Spleen (tissue), 11 donors: ENCODE data around the gene OR2C3. TPM values are rescaled to one million over a fixed set of nuclear protein-coding genes. Genes with fewer than 3 reads are reported as not detected.
"Not testable (repeated sequence)": the region's sequence is repeated elsewhere in the genome, so short reads cannot be mapped to it uniquely, and the experiment has no call there.

ENCODE experiments used
- DNase-seq: peaks from one replicate; pipeline ENCODE4 v3.0.0-alpha.2; 2020
- H3K27ac ChIP-seq, 8 donors: fragments of 200-600 bp; sonication (generic) in 7 of 8; 1 replicate in 4 of 8; 2 replicates in 4 of 8; pipeline versions ENCODE4 v1.5.0 to v1.8.0; 2016 to 2021; ENCODE audit warnings: inconsistent platforms in 4 of 8, mild to moderate bottlenecking in 4 of 8, moderate library complexity in 1 of 8
- H3K27me3 ChIP-seq, 7 donors: fragments of 200-600 bp; sonication (generic) in 6 of 7; replicated peaks in 1 of 7; 1 replicate in 4 of 7; 2 replicates in 3 of 7; pipeline versions ENCODE4 v1.5.0 to v1.8.0; 2016 to 2021; ENCODE audit warnings: inconsistent platforms in 3 of 7, mild to moderate bottlenecking in 1 of 7
- H3K36me3 ChIP-seq, 6 donors: fragments of 200-600 bp; sonication (generic) in 5 of 6; 1 replicate in 4 of 6; 2 replicates in 2 of 6; pipeline versions ENCODE4 v1.5.0 to v1.8.0; 2016 to 2021; ENCODE audit warnings: inconsistent platforms in 2 of 6
- H3K4me1 ChIP-seq, 6 donors: fragments of 200-600 bp; sonication (generic) in 5 of 6; 1 replicate in 3 of 6; 2 replicates in 3 of 6; pipeline versions ENCODE4 v1.5.0 to v1.8.0; 2016 to 2021; ENCODE audit warnings: inconsistent platforms in 3 of 6
- H3K4me3 ChIP-seq, 8 donors: fragments of 200-600 bp; sonication (generic) in 7 of 8; 1 replicate in 4 of 8; 2 replicates in 4 of 8; pipeline versions ENCODE4 v1.5.0 to v1.8.0; 2016 to 2021; ENCODE audit warnings: inconsistent platforms in 4 of 8, mild to moderate bottlenecking in 4 of 8, moderate library complexity in 2 of 8
- H3K9me3 ChIP-seq, 8 donors: fragments of 200-600 bp; sonication (generic) in 7 of 8; 1 replicate in 4 of 8; 2 replicates in 4 of 8; pipeline versions ENCODE4 v1.5.0 to v1.8.0; 2016 to 2021; ENCODE audit warnings: inconsistent platforms in 4 of 8
- CTCF ChIP-seq, 11 experiments: fragments of 200-600 bp in 7 of 11; fragments of 450-650 bp in 4 of 11; sonication (generic) in 4 of 11; IDR thresholded peaks in 8 of 11; conservative IDR thresholded peaks in 3 of 11; 1 replicate in 7 of 11; 2 replicates in 4 of 11; pipeline versions ENCODE4 v1.4.0 to v1.8.0; 2016 to 2021; ENCODE audit warnings: antibody characterized with exemption in 11 of 11, inconsistent platforms in 4 of 11, mild to moderate bottlenecking in 1 of 11
- POLR2A ChIP-seq, 3 donors: fragments of 450-650 bp; IDR thresholded peaks; one replicate each; pipeline ENCODE4 v1.5.1; 2017; ENCODE audit warnings: antibody characterized with exemption in 3 of 3, mild to moderate bottlenecking in 1 of 3
- POLR2AphosphoS5 ChIP-seq, 3 donors: sonication (generic); formaldehyde crosslinking; IDR thresholded peaks; one replicate each; pipeline ENCODE4 v1.5.1; 2017; ENCODE audit warnings: antibody characterized with exemption in 3 of 3
- WGBS, 5 donors: extraction: QIAGEN DNeasy Blood & Tissue Kit in 3 of 5; methylation state at CpG; one replicate each; pipeline versions ENCODE4 v1.1.5 to v1.1.7; 2013 to 2018; 5-methylcytosine and 5-hydroxymethylcytosine counted together
- intact Hi-C: fragments of 100-400 bp; cut with DNase I; formaldehyde crosslinking; loops from one replicate; pipeline ENCODE4 v1.15.0; 2023; ENCODE audit warnings: low total_unique reads
- polyA plus RNA-seq, 3 donors: library from polyadenylated mRNA; stranded (reverse); fragments of 200-250 nt; gene quantifications; one replicate each; pipeline ENCODE4 v1.2.1, GENCODE V29; 2013
- total RNA-seq, 7 donors: library from RNA; depleted of rRNA in 3 of 7; stranded (reverse); fragments of >200 nt in 3 of 7; fragmentation: NEBNext Ultra II Directional in 4 of 7; extraction: Animal tissue kit (Norgen Biotek cat#: 25700) in 4 of 7; gene quantifications; one replicate each; pipeline versions ENCODE4 v1.1.0 to v1.2.1, GENCODE V29; 2016 to 2021
- donor health status: healthy with polysubstance abuse.
- donor health status: DM: no; HTN: no; CAD: no; lungs with moderate emphysema.
- donor health status: DM: no; HTN: no; CAD: no.
- donor health status: Bipolar disorder and iron deficiency.
- donor health status: healthy.
- donor health status: DM: no; HTN: no; CAD: no.
- donor health status: DM: yes; HTN: yes; CAD: no.

The OR2C3 gene
- total and polyA plus RNA-seq, 10 donors: under 0.01 to 0.26 (median 0.06) TPM; not detected in 5

GRCh38 chr1:247528812-247529474 lies 7.3 kb downstream of the OR2C3 start:
- Histone ChIP-seq H3K36me3 (no peaks in the 10 kb centered on the region), H3K27me3 (peaks cover 0 to 28% (median 5%) of the 10 kb centered on the region in 7 donors), H3K4me3 (no peak overlapping the region), H3K4me1 (no peaks in the 10 kb centered on the region), H3K9me3 (peaks cover 0 to 3% (median 0%) of the 10 kb centered on the region in 8 donors), H3K27ac (no peak overlapping the region)
- intact Hi-C loops: no loop called here
- TF ChIP-seq POLR2AphosphoS5 (IDR thresholded peaks at IDR 0.05): no peak
- no peak for TF ChIP-seq POLR2A (IDR thresholded peaks at IDR 0.05)
- TF ChIP-seq CTCF (IDR thresholded peaks at IDR 0.05 in 8 of 11, conservative IDR thresholded peaks at IDR 0.05 in 3 of 11): no peak
- no peak for DNase-seq
- 48 to 91% (median 87%) methylated on average over 2 of the region's 2 CpGs for WGBS, 5 donors

- peaks cover 0 to 11% (median 0%) of the 10 kb centered on the region in 8 donors for H3K9me3 ChIP-seq
- H3K27ac ChIP-seq, DNase-seq, H3K36me3 ChIP-seq, H3K4me1 ChIP-seq, H3K4me3 ChIP-seq, intact Hi-C loops: not testable (repeated sequence)
- H3K27me3 ChIP-seq: peaks cover 0 to 21% (median 0%) of the 10 kb centered on the region in 7 donors
- WGBS, 5 donors: 91 to 96% (median 93%) methylated on average over 12 to 27 of the region's 30 CpGs
These were observed 14.4 kb downstream of the OR2C3 start for GRCh38 chr1:247521886-247522285.

GRCh38 chr1:247518613-247518891 lies 17.7 kb downstream of the OR2C3 start:
- 80 to 93% (median 87%) methylated on average over 19 of the region's 19 CpGs for WGBS, 5 donors
- Histone ChIP-seq H3K4me3 (peak overlapping the region in 1 of 8 donors; percentile 53), H3K27me3 (peaks cover 0 to 14% (median 0%) of the 10 kb centered on the region in 7 donors), H3K36me3 (no peaks in the 10 kb centered on the region), H3K27ac (no peak overlapping the region), H3K4me1 (no peaks in the 10 kb centered on the region), H3K9me3 (peaks cover 0 to 11% (median 0%) of the 10 kb centered on the region in 8 donors)
- intact Hi-C loops: no loop called here
- TF ChIP-seq POLR2A (IDR thresholded peaks at IDR 0.05) (no peak), POLR2AphosphoS5 (IDR thresholded peaks at IDR 0.05) (no peak)
- no peak for DNase-seq

GRCh38 chr1:247517795-247518612 lies 18.2 kb downstream of the OR2C3 start:
- 55 to 87% (median 65%) methylated on average over 58 to 72 of the region's 72 CpGs for WGBS, 5 donors
- intact Hi-C loops: no loop called here
- Histone ChIP-seq H3K27ac (peak overlapping the region in 1 of 8 donors; percentile 28), H3K4me3 (peak overlapping the region in 5 of 8 donors; percentile 4 to 53 (median 11)), H3K4me1 (no peaks in the 10 kb centered on the region), H3K27me3 (peaks cover 0 to 16% (median 0%) of the 10 kb centered on the region in 7 donors), H3K9me3 (peaks cover 0 to 11% (median 0%) of the 10 kb centered on the region in 8 donors), H3K36me3 (no peaks in the 10 kb centered on the region)
- DNase-seq: no peak
- no peak for TF ChIP-seq CTCF (IDR thresholded peaks at IDR 0.05 in 8 of 11, conservative IDR thresholded peaks at IDR 0.05 in 3 of 11)
- TF ChIP-seq POLR2AphosphoS5 (IDR thresholded peaks at IDR 0.05): no peak
- no peak for TF ChIP-seq POLR2A (IDR thresholded peaks at IDR 0.05)

GRCh38 chr1:247506831-247507230 lies 29.4 kb downstream of the OR2C3 start:
- TF ChIP-seq POLR2AphosphoS5 (IDR thresholded peaks at IDR 0.05) (no peak), CTCF (IDR thresholded peaks at IDR 0.05 in 8 of 11, conservative IDR thresholded peaks at IDR 0.05 in 3 of 11) (no peak), POLR2A (IDR thresholded peaks at IDR 0.05) (no peak)
- Histone ChIP-seq H3K27me3 (no peaks in the 10 kb centered on the region), H3K4me3 (no peak overlapping the region), H3K36me3 (no peaks in the 10 kb centered on the region), H3K9me3 (no peaks in the 10 kb centered on the region), H3K4me1 (no peaks in the 10 kb centered on the region), H3K27ac (no peak overlapping the region)
- intact Hi-C loops: no loop called here
- DNase-seq: no peak
- WGBS, 5 donors: 34 to 49% (median 42%) methylated on average over 3 of the region's 3 CpGs
